ENCODE measurements around the gene IFNAR1.

IFNAR1 gene

DNA sequence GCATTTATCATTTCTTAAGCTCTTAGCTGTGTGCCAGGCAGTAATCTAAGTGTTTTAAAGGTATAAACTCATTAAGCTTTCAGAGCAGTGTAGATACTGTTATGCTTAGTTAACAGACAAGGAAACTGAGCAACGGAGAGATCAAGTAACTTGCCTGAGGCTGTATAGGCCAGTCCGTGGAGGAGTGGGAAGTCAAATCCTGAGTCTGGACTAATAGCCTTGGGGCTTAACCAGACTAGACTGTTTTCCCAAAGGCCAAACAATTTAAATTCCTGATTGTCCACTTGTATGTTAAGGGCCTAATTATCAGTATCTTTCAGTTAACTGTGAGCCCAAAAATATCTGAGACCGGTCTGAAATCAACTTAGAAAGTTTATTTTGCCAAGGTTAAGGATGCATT is 2.6 kb downstream of the IFNAR1 start:
- DNase-seq (ENCODE audit: low read depth), result no peak
- TF ChIP-seq, protein P1, sequence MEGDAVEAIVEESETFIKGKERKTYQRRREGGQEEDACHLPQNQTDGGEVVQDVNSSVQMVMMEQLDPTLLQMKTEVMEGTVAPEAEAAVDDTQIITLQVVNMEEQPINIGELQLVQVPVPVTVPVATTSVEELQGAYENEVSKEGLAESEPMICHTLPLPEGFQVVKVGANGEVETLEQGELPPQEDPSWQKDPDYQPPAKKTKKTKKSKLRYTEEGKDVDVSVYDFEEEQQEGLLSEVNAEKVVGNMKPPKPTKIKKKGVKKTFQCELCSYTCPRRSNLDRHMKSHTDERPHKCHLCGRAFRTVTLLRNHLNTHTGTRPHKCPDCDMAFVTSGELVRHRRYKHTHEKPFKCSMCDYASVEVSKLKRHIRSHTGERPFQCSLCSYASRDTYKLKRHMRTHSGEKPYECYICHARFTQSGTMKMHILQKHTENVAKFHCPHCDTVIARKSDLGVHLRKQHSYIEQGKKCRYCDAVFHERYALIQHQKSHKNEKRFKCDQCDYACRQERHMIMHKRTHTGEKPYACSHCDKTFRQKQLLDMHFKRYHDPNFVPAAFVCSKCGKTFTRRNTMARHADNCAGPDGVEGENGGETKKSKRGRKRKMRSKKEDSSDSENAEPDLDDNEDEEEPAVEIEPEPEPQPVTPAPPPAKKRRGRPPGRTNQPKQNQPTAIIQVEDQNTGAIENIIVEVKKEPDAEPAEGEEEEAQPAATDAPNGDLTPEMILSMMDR (IDR thresholded peaks at IDR 0.05; ENCODE audit: low read depth, low read length), result no peak
- TF ChIP-seq MYC (IDR thresholded peaks at IDR 0.05; ENCODE audit: low read depth, low read length), result no peak
- TF ChIP-seq, protein P2, sequence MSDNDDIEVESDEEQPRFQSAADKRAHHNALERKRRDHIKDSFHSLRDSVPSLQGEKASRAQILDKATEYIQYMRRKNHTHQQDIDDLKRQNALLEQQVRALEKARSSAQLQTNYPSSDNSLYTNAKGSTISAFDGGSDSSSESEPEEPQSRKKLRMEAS (IDR thresholded peaks at IDR 0.05; ENCODE audit: low read depth, low read length), result no peak
- TF ChIP-seq POLR2A (IDR thresholded peaks at IDR 0.05; ENCODE audit: extremely low read depth, insufficient read length), result no peak
- peak overlapping the region; percentile 13 for H3K4me3 ChIP-seq (ENCODE audit: low read depth, low read length)

DNA sequence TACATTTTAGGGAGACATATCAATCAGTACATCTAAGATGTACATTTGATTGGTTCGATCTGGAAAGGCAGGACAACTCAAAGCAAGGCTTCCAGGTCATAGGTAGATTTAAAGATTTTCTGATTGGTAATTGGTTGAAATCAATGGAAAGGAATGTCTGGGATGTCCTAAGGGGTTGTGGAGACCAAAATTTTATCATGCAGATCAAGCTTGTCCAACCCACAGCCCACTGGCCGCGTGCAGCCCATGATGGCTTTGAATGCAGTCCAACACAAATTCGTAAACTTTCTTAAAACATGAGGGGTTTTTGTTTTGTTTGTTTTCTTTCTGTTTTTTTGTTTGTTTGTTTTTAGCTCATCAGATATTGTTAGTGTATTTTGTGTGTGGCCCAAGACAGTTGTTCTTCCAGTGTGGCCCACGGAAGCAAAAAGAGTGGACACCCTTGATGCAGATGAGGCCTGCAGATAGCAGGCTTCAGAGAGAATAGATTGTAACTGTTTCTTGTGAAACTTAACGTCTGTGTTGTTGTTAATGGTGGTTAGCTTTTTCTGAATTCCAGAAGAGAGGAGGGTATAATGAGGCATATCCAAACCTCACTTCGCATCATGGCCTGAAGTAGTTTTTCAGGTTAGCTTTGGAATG is 3.1 kb downstream of the IFNAR1 start:
- TF ChIP-seq, protein P1 (IDR thresholded peaks at IDR 0.05; ENCODE audit: low read depth, low read length), result peak; percentile 2
- TF ChIP-seq, protein P2 (IDR thresholded peaks at IDR 0.05; ENCODE audit: low read depth, low read length), result no peak
- DNase-seq (ENCODE audit: low read depth), result no peak
- peak overlapping the region; percentile 13 for H3K4me3 ChIP-seq (ENCODE audit: low read depth, low read length)

DNA sequence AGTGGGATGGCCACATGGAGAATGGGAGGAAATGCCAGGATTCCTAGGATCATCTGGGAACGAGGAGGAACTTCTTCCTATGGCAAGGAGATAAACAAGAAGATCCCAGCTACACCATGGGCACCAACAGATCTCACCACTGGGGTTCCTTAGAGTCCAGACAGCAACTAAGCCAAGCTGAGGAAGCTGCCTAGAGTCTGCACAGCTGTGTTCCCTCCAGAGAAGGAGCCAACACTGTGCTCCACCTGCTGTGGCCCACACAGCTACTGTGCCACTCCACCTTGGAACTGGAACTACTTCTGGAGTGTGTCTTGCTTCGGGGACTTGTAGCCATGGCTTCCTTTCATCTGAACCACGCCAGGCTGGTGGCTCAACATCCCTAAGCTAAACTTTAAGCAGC is 6.0 kb downstream of the IFNAR1 start:
- no peak overlapping the region for H3K4me3 ChIP-seq (ENCODE audit: low read depth, low read length)
- no peak for DNase-seq (ENCODE audit: low read depth)
- TF ChIP-seq, protein P1 (IDR thresholded peaks at IDR 0.05; ENCODE audit: low read depth, low read length), result no peak

DNA sequence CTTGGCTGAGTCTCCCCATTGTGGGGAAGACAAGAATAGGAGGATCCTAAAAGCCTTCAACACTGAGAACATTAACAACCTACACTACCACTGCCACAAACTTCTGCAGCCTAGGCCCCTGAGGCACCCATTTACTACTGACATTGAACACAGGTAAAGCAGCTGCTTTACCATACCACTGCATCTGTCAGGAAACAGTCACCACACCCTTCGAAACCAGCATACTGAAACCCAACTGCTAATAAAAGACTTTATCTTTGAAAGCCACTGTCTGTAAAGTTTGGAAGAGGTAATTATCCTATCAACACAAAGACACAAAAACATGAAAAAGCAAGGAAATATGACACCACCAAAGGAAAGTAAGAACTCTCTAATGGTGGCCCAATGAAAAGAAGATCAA is 7.4 kb downstream of the IFNAR1 start:
- H3K4me3 ChIP-seq (ENCODE audit: low read depth, low read length), result no peak overlapping the region
- TF ChIP-seq POLR2A (IDR thresholded peaks at IDR 0.05; ENCODE audit: extremely low read depth, insufficient read length) (no peak), MYC (IDR thresholded peaks at IDR 0.05; ENCODE audit: low read depth, low read length) (no peak)
- TF ChIP-seq, protein P1 (IDR thresholded peaks at IDR 0.05; ENCODE audit: low read depth, low read length), result no peak
- TF ChIP-seq, protein P2 (IDR thresholded peaks at IDR 0.05; ENCODE audit: low read depth, low read length), result no peak
- DNase-seq (ENCODE audit: low read depth), result no peak

DNA sequence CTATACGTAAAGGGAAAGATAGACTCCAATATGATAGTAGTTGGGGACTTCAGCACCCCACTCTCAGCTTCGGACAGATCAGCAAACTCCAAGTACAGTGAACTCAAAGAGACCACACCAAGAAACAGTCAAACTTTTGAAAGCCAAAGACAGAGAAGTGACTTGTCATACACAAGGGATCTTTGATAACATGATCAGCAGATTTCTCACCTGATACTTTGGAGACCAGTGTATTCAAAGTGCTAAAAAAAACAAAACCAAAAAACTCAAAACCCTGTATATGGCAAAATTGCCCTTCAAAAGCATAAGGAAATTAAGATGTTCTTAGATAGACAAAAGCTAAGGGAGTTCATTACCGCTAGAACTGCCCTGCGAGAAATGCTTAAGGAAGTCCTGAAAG is 9.4 kb downstream of the IFNAR1 start:
- DNase-seq (ENCODE audit: low read depth), result no peak
- H3K4me3 ChIP-seq (ENCODE audit: low read depth, low read length), result no peak overlapping the region
- TF ChIP-seq POLR2A (IDR thresholded peaks at IDR 0.05; ENCODE audit: extremely low read depth, insufficient read length) (no peak), MYC (IDR thresholded peaks at IDR 0.05; ENCODE audit: low read depth, low read length) (no peak)
- TF ChIP-seq, protein P2 (IDR thresholded peaks at IDR 0.05; ENCODE audit: low read depth, low read length), result no peak
- TF ChIP-seq, protein P1 (IDR thresholded peaks at IDR 0.05; ENCODE audit: low read depth, low read length), result no peak

DNA sequence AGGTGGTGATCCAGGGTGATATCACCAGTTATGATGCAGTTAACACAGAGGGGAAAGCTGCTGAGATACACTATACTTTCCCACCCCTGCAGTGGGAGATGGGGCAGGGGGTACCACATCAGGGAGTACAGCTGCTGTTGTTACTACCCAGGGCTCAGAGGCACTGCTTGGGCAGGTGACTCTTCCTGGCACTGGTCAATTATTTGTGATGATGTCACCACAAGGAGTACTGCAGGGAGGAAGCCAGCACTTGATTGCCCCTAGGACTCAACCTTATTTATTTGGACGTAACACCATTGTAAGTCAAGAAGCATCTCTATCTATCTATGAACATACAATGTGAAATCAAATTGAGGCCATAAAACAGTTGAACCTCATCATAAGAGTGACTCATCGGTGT is 10.1 kb downstream of the IFNAR1 start:
- TF ChIP-seq POLR2A (IDR thresholded peaks at IDR 0.05; ENCODE audit: extremely low read depth, insufficient read length) (no peak), MYC (IDR thresholded peaks at IDR 0.05; ENCODE audit: low read depth, low read length) (no peak)
- TF ChIP-seq, protein P2 (IDR thresholded peaks at IDR 0.05; ENCODE audit: low read depth, low read length), result no peak
- TF ChIP-seq, protein P1 (IDR thresholded peaks at IDR 0.05; ENCODE audit: low read depth, low read length), result no peak
- DNase-seq (ENCODE audit: low read depth), result no peak
- no peak overlapping the region for H3K4me3 ChIP-seq (ENCODE audit: low read depth, low read length)

All from NB4 (cell line).